ENCODE results near the gene RUVBL1.

- TF ChIP-seq POLR2A (IDR thresholded peaks at IDR 0.05): no peak
- TF ChIP-seq, protein P1, sequence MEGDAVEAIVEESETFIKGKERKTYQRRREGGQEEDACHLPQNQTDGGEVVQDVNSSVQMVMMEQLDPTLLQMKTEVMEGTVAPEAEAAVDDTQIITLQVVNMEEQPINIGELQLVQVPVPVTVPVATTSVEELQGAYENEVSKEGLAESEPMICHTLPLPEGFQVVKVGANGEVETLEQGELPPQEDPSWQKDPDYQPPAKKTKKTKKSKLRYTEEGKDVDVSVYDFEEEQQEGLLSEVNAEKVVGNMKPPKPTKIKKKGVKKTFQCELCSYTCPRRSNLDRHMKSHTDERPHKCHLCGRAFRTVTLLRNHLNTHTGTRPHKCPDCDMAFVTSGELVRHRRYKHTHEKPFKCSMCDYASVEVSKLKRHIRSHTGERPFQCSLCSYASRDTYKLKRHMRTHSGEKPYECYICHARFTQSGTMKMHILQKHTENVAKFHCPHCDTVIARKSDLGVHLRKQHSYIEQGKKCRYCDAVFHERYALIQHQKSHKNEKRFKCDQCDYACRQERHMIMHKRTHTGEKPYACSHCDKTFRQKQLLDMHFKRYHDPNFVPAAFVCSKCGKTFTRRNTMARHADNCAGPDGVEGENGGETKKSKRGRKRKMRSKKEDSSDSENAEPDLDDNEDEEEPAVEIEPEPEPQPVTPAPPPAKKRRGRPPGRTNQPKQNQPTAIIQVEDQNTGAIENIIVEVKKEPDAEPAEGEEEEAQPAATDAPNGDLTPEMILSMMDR (IDR thresholded peaks at IDR 0.05): no peak
- TF ChIP-seq POLR2AphosphoS5 (IDR thresholded peaks at IDR 0.05): no peak
- TF ChIP-seq EP300 (IDR thresholded peaks at IDR 0.05): no peak
Observed at GRCh38 chr3:128041344-128041743, 82.3 kb downstream of the RUVBL1 start.
